GF-D8 (cell line): Measurements from ENCODE around the gene MEGF11.

ENCODE experiments used
- DNase-seq: peaks from one replicate; lab custom pipeline; 2025; lab: John Stamatoyannopoulos, UW

MEGF11 gene

GRCh38 chr15:66092053-66093016 is 161.2 kb downstream of the MEGF11 start:
- no peak for DNase-seq

- DNase-seq = no peak
Measured at GRCh38 chr15:66089509-66089908, 164.0 kb downstream of the MEGF11 start.

GRCh38 chr15:66089049-66089448 is 164.5 kb downstream of the MEGF11 start:
- DNase-seq = no peak

- no peak for DNase-seq
Measured at GRCh38 chr15:66085128-66085527, 168.4 kb downstream of the MEGF11 start.

DNA sequence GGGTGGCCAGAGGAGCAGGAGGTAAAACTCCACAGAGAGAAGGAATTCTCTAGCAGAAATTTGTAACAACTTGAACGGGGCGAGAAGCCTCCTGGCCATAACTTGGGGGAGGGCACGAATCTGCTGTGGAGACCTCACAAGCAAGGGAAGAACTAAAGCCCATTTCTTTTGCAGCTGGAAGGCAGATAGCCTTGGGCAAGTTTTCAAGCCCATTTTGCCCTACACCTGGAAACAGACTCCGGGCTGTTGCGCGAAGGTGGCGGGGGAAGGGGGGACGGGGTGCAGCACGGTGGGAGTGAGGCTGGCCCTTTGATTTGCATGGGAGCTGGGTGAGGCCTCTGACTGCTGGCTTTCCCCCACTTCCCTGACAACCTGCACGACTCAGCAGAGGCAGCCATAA is 168.8 kb downstream of the MEGF11 start:
- no peak for DNase-seq

- no peak for DNase-seq
Measured at GRCh38 chr15:66080717-66081398, 172.7 kb downstream of the MEGF11 start.

- no peak for DNase-seq
Measured at GRCh38 chr15:66078929-66079275, 174.6 kb downstream of the MEGF11 start.

GRCh38 chr15:66078196-66078928 is 175.2 kb downstream of the MEGF11 start:
- no peak for DNase-seq

DNA sequence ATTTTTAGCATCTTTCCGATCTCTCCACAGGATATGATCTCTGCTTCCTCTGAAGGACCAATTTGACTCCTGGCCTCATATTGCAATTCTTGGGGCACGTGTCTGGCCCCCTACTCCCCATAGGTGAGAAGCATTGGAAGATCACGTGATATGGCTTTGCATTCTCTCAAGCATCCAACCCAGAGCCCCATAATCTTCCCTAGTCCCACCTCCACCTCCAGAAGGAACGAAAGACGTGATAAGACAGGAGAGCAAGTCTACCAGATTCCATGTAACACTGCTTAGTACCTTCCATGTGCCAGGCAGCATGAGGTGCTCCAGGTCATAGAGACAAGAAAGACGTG is 176.3 kb downstream of the MEGF11 start:
- no peak for DNase-seq

GRCh38 chr15:66076591-66077319 is 176.8 kb downstream of the MEGF11 start:
- DNase-seq = no peak

DNA sequence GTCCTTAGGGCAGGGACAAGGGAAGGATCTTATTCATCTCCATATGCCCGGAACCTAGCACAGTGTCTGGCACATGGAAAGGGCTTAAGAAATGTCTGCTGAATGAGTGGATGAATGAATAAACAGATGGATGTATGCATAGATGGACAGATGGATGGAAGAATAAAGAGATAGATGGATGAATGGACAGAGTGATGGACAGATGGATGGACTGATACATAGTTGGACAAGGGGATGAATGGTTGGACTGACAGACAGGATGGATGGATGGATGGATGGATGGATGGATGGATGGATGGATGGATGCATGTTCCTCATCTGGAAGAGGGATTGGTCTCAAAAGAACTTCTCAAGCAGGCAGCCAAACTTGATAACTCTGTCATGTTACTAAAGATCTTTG is 177.6 kb downstream of the MEGF11 start:
- DNase-seq = no peak

DNA sequence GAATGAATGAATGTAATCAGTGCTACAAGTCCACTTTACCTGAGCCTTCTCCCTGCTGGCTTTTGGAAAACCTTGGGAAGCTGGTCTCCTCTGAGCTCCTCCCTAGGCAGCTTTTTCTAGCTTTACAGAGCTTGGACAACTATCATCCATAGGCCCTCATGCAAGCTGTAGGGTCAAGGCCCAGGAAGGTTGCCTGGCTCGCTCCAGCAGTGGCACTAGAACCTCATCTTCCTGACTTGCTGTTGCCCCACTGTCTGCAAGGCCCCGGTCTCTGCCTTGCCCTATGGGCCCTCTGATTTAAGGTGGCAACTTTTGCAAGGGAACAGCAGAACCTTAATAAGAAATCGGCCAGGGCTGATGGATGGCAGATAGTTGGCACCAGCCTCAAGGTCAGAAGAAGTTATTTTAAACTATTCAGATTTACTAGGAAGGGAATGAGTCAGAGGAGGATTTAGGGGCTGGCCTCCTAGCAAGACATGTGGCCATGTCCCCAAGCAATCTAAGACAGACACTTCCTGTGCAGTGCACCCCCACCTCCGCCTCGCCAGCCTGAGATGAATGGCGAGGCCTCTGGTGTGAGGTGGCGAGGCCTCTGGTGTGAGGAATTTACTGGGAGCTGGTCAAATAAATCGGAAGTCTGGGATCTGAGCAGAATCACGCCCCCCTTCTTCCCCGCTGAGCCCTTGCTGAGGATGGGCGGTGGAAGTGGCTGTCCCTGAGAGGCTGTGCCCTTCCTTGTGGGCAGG is 180.8 kb downstream of the MEGF11 start:
- DNase-seq = no peak

DNA sequence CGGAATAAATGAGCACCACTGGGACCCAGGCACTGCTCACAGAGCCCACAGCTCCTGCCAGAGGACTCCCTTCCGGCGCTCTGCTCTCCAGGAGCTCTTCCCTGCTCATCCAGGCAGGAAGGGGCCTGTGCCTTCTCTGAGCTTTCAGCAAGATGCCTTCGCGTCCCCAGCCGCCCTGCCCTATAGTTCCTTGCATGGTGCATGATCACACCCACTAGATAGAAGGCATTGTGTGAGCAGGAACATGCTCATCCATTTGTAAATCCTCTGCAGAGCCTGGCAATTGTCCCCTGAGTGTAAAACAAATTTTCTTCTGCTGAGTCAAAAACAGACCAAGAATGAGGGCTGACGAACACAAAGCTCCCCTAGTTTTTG is 181.6 kb downstream of the MEGF11 start:
- DNase-seq = no peak

DNA sequence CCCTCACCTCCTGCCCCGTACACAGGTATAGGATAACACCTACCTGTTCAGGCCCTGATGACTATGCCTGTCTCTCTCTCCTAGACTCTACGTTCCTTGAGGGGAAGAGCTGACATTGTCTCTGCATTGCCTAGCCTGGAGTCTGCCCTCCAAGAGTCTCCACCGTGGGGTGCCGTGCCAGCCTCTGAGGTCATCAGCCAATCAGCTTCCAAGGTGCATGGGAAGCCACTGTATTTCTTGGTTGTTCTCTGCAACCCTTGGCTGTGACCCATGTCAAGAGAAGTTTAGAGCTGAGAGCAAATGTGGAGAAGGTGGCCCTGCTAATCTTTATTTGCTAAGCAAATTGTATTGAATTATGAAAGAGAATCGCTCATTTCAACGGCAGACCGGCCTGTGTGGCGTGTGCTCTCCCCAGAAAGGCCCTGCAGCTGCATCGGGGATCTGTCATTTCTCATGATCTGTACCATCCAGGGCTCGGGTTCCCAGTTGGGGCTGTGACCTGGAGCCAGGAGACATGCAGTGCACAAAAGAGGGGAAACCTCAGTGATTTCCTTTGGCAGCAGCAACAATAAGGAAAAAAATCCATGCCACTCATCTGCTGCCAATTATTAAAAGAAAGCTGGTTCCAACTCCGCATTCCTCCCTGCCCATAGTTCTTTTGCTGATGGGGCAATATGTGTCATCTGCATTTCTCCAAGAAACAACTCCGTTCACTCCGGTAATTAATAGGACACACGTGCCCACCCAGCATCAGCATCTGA is 182.2 kb downstream of the MEGF11 start:
- no peak for DNase-seq

GRCh38 chr15:66070220-66070934 is 183.2 kb downstream of the MEGF11 start:
- DNase-seq = no peak

DNA sequence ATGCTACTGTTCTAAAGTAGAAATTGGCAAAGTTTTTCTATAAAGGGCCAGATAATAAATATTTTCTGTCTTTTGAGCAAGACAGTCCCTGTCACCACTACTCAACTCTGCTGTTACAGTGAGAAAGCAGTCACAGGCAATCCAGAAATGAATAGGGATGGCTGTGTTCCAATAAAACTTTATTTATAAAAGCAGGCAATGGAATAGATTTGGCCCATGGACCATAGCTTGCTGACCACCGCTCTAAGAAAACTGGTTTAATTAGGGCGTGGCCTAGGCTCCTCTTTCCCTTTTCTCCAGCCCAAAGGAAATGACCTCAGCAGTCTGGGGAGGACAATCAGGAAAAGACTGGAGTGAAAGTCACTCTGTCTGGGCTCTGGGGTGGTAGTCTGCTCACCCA is 183.8 kb downstream of the MEGF11 start:
- DNase-seq = no peak

- DNase-seq = no peak
Measured at GRCh38 chr15:66068801-66069200, 184.7 kb downstream of the MEGF11 start.

- DNase-seq = no peak
Measured at GRCh38 chr15:66067687-66068086, 185.9 kb downstream of the MEGF11 start.

GRCh38 chr15:66066481-66066880 is 187.1 kb downstream of the MEGF11 start:
- DNase-seq = no peak

- no peak for DNase-seq
Measured at GRCh38 chr15:66066005-66066404, 187.5 kb downstream of the MEGF11 start.
